Endodermal cell (in vitro differentiated cells): Measurements from ENCODE around the gene C1orf21. TPM values are rescaled to one million over a fixed set of nuclear protein-coding genes. Genes with fewer than 3 reads are reported as not detected.
A peak's percentile ranks its signal among the peaks of the same experiment; 100 is the strongest.

Source experiments
- DNase-seq: peaks from one replicate; pipeline ENCODE4 v3.0.0-alpha.2; 2017
- H3K27ac ChIP-seq: 2 replicates; pipeline ENCODE4 v1.5.1; 2013; ENCODE audit warnings: mild to moderate bottlenecking, low read depth, low read length, moderate library complexity
- H3K27me3 ChIP-seq: 2 replicates; pipeline ENCODE4 v1.6.1; 2013; ENCODE audit warnings: mild to moderate bottlenecking, low read length, moderate library complexity; ENCODE audit not compliant: insufficient read depth, control insufficient read depth, poor library complexity, severe bottlenecking
- H3K36me3 ChIP-seq: 2 replicates; pipeline ENCODE4 v1.7.0; 2013; ENCODE audit warnings: mild to moderate bottlenecking, low read length, moderate library complexity; ENCODE audit not compliant: control insufficient read depth, insufficient read depth
- H3K4me1 ChIP-seq: one replicate; pipeline ENCODE4 v1.7.0; 2013; ENCODE audit warnings: low read length; ENCODE audit not compliant: control insufficient read depth, insufficient read depth
- H3K4me3 ChIP-seq: 2 replicates; pipeline ENCODE4 v1.5.1; 2013; ENCODE audit warnings: mild to moderate bottlenecking, low read length, moderate library complexity
- H3K9ac ChIP-seq: 2 replicates; pipeline ENCODE4 v1.6.1; 2013; ENCODE audit warnings: mild to moderate bottlenecking, low read length, moderate library complexity; ENCODE audit not compliant: poor library complexity, severe bottlenecking; ENCODE audit errors: extremely low read depth
- H3K9me3 ChIP-seq: 2 replicates; pipeline ENCODE4 v1.6.1; 2013; ENCODE audit warnings: mild to moderate bottlenecking, low read length, moderate library complexity; ENCODE audit not compliant: control insufficient read depth
- H3K27ac Mint-ChIP-seq: 2 replicates; pipeline ENCODE4 v1.8.0; 2020; ENCODE audit warnings: mixed read lengths
- H3K27me3 Mint-ChIP-seq: 2 replicates; pipeline ENCODE4 v1.8.0; 2021; ENCODE audit warnings: mild to moderate bottlenecking, mixed read lengths; ENCODE audit not compliant: insufficient read depth
- H3K36me3 Mint-ChIP-seq: 2 replicates; pipeline ENCODE4 v1.8.0; 2020; ENCODE audit warnings: low read depth, mixed read lengths
- H3K4me1 Mint-ChIP-seq: 2 replicates; pipeline ENCODE4 v1.8.0; 2020; ENCODE audit warnings: mixed read lengths
- H3K4me3 Mint-ChIP-seq: 2 replicates; pipeline ENCODE4 v1.8.0; 2020; ENCODE audit warnings: mild to moderate bottlenecking, moderate library complexity, mixed read lengths
- H3K9me3 Mint-ChIP-seq: 2 replicates; pipeline ENCODE4 v1.8.0; 2020; ENCODE audit warnings: mild to moderate bottlenecking, mixed read lengths
- CTCF ChIP-seq: fragments of 200-600 bp; sonication (generic); conservative IDR thresholded peaks from 2 replicates; pipeline ENCODE4 v1.5.0; 2021; ENCODE audit warnings: antibody characterized with exemption, mild to moderate bottlenecking
- WGBS, 2 experiments: methylation state at CpG; one replicate each; pipeline versions ENCODE4 v1.1.5 to v1.1.7; 2013; ENCODE audit warnings: missing lambda C conversion rate in 2 of 2, mixed read lengths in 1 of 2; ENCODE audit not compliant: insufficient coverage in 1 of 2, insufficient read length in 1 of 2; 5-methylcytosine and 5-hydroxymethylcytosine counted together
- total RNA-seq, 2 donors: library from RNA; stranded (reverse); fragmentation: NEBNext Ultra II Directional in 1 of 2; extraction: Animal tissue kit (Norgen Biotek cat#: 25700) in 1 of 2; gene quantifications; 2 replicates in 1 of 2; 3 replicates in 1 of 2; pipeline ENCODE4 v1.2.1, GENCODE V29; 2021

C1orf21 gene
- total RNA-seq, 2 donors from 2014 or later: 9.1 to 10.2 TPM

- Histone ChIP-seq H3K9ac (no peak overlapping the region), H3K27ac (no peak overlapping the region), H3K4me3 (no peak overlapping the region), H3K27me3 (no peaks in the 10 kb centered on the region), H3K9me3 (no peaks in the 10 kb centered on the region), H3K36me3 (peaks cover 2% of the 10 kb centered on the region), H3K4me1 (peaks cover 18% of the 10 kb centered on the region)
- Mint-ChIP-seq H3K27me3 (no peaks in the 10 kb centered on the region), H3K27ac (peak overlapping the region; percentile 94), H3K36me3 (no peaks in the 10 kb centered on the region), H3K4me3 (no peak overlapping the region), H3K9me3 (no peaks in the 10 kb centered on the region), H3K4me1 (peaks cover 25% of the 10 kb centered on the region)
- WGBS, 2 experiments: 82% methylated on average over 2 of the region's 2 CpGs; no CpG with 5 or more reads in 1 of the 2 experiments
- no peak for TF ChIP-seq CTCF
- DNase-seq: no peak
Measured at GRCh38 chr1:184568148-184568547, 181.3 kb downstream of the C1orf21 start.

GRCh38 chr1:184569106-184569505 lies 182.3 kb downstream of the C1orf21 start:
- WGBS, 2 experiments: 92 to 96% methylated on average over 3 to 4 of the region's 4 CpGs
- Histone ChIP-seq H3K36me3 (peaks cover 3% of the 10 kb centered on the region), H3K27ac (no peak overlapping the region), H3K27me3 (no peaks in the 10 kb centered on the region), H3K9ac (no peak overlapping the region), H3K4me1 (peaks cover 14% of the 10 kb centered on the region), H3K9me3 (no peaks in the 10 kb centered on the region), H3K4me3 (no peak overlapping the region)
- Mint-ChIP-seq H3K27me3 (no peaks in the 10 kb centered on the region), H3K4me3 (no peak overlapping the region), H3K9me3 (no peaks in the 10 kb centered on the region), H3K27ac (no peak overlapping the region), H3K36me3 (no peaks in the 10 kb centered on the region), H3K4me1 (peaks cover 19% of the 10 kb centered on the region)
- DNase-seq: no peak
- no peak for TF ChIP-seq CTCF

DNA sequence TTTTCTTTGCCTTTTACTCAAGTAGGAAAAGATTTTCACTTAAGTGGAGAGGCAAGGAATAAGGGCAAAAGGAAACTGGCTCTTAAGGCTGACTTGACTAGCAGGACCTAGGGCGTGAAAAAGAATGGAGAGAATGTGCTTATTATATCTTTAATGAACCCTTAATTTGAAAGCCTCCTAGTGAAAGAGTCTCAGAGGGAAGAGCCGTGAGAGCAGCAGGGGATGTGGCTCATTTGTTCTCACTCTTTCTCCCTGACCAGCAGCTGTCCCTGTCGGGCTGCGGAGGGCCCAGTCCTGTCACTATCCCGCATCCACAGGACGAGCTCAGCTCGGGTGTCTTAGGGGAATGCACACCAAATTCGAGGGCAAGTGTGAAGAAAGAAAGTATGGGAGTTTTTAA lies 187.8 kb downstream of the C1orf21 start:
- no peaks in the 10 kb centered on the region for H3K4me1 ChIP-seq
- no peak overlapping the region for H3K4me3 Mint-ChIP-seq
- H3K27me3 ChIP-seq: no peaks in the 10 kb centered on the region
- WGBS, 2 experiments: 44 to 50% methylated on average over 1 to 8 of the region's 8 CpGs
- H3K27me3 Mint-ChIP-seq: no peaks in the 10 kb centered on the region
- peaks cover 12% of the 10 kb centered on the region for H3K4me1 Mint-ChIP-seq
- H3K9me3 Mint-ChIP-seq: peaks cover 3% of the 10 kb centered on the region
- H3K9ac ChIP-seq: no peak overlapping the region
- no peaks in the 10 kb centered on the region for H3K36me3 Mint-ChIP-seq
- H3K27ac ChIP-seq: peak overlapping the region; percentile 30
- peak; percentile 75 for DNase-seq
- peak overlapping the region; percentile 22 for H3K27ac Mint-ChIP-seq
- peaks cover 3% of the 10 kb centered on the region for H3K36me3 ChIP-seq
- H3K4me3 ChIP-seq: no peak overlapping the region
- H3K9me3 ChIP-seq: peaks cover 14% of the 10 kb centered on the region
- no peak for TF ChIP-seq CTCF
